ENCODE results near the gene LRCH1. TPM values are rescaled to one million over a fixed set of nuclear protein-coding genes. Genes with fewer than 3 reads are reported as not detected.

The LRCH1 gene
- polyA plus RNA-seq, 1 experiment: 8.3 TPM

- Histone ChIP-seq H3K4me3 (ENCODE audit: low read depth, low read length) (no peak overlapping the region), H3K27me3 (ENCODE audit: control insufficient read depth, insufficient read depth, low read length) (no peaks in the 10 kb centered on the region), H3K36me3 (ENCODE audit: control insufficient read depth, insufficient read depth, low read length) (no peaks in the 10 kb centered on the region; the same call in 1 of the 2 replicates)
- TF ChIP-seq CTCF (IDR thresholded peaks at IDR 0.05; ENCODE audit: insufficient read depth, low read depth, low read length): no peak
- POLR2A ChIA-PET: no interaction called here
- no peak for DNase-seq (ENCODE audit: low read depth)
- CTCF ChIA-PET: interaction anchor here (0.6 kb wide), 1 partner anchor 137 kb away, joined by 3 read pairs; no protein-coding TSS in a partner anchor
Measured at GRCh38 chr13:46736541-46737310, 183.8 kb downstream of the LRCH1 start.

GRCh38 chr13:46738055-46738454 lies 185.1 kb downstream of the LRCH1 start:
- TF ChIP-seq CTCF (IDR thresholded peaks at IDR 0.05; ENCODE audit: insufficient read depth, low read depth, low read length): no peak
- H3K36me3 ChIP-seq (ENCODE audit: control insufficient read depth, insufficient read depth, low read length): no peaks in the 10 kb centered on the region
- POLR2A ChIA-PET: no interaction called here
- CTCF ChIA-PET: interaction anchor here (1.2 kb wide), 2 partner anchors 10 to 39 kb away, joined by 3 to 4 read pairs; no protein-coding TSS in a partner anchor
- no peak for DNase-seq (ENCODE audit: low read depth)
- H3K27me3 ChIP-seq (ENCODE audit: control insufficient read depth, insufficient read depth, low read length): no peaks in the 10 kb centered on the region
- no peak overlapping the region for H3K4me3 ChIP-seq (ENCODE audit: low read depth, low read length)

GRCh38 chr13:46738766-46739165 lies 185.8 kb downstream of the LRCH1 start:
- no peak overlapping the region for H3K4me3 ChIP-seq (ENCODE audit: low read depth, low read length)
- no peak for DNase-seq (ENCODE audit: low read depth)
- POLR2A ChIA-PET: no interaction called here
- CTCF ChIA-PET: interaction anchor here (1.2 kb wide), 2 partner anchors 11 to 39 kb away, joined by 3 to 4 read pairs; no protein-coding TSS in a partner anchor
- no peaks in the 10 kb centered on the region for H3K27me3 ChIP-seq (ENCODE audit: control insufficient read depth, insufficient read depth, low read length)
- H3K36me3 ChIP-seq (ENCODE audit: control insufficient read depth, insufficient read depth, low read length): no peaks in the 10 kb centered on the region
- no peak for TF ChIP-seq CTCF (IDR thresholded peaks at IDR 0.05; ENCODE audit: insufficient read depth, low read depth, low read length)

GRCh38 chr13:46739447-46740098 lies 186.6 kb downstream of the LRCH1 start:
- ChIA-PET POLR2A (no interaction called here), CTCF (interaction anchor here (1.0 to 1.2 kb wide), 2 partner anchors 12 to 33 kb away, joined by 3 to 4 read pairs; no protein-coding TSS in a partner anchor)
- no peak for TF ChIP-seq CTCF (IDR thresholded peaks at IDR 0.05; ENCODE audit: insufficient read depth, low read depth, low read length)
- H3K27me3 ChIP-seq (ENCODE audit: control insufficient read depth, insufficient read depth, low read length): no peaks in the 10 kb centered on the region
- no peaks in the 10 kb centered on the region for H3K36me3 ChIP-seq (ENCODE audit: control insufficient read depth, insufficient read depth, low read length)
- DNase-seq (ENCODE audit: low read depth): no peak
- no peak overlapping the region for H3K4me3 ChIP-seq (ENCODE audit: low read depth, low read length)

GRCh38 chr13:46743191-46743590 lies 190.2 kb downstream of the LRCH1 start:
- POLR2A ChIA-PET: interaction anchor here (0.6 kb wide), 1 partner anchor 10 kb away, joined by 3 read pairs; no protein-coding TSS in a partner anchor
- CTCF ChIA-PET: interaction anchor here (1.3 kb wide), 1 partner anchor 22 kb away, joined by 3 read pairs; no protein-coding TSS in a partner anchor
- TF ChIP-seq CTCF (IDR thresholded peaks at IDR 0.05; ENCODE audit: insufficient read depth, low read depth, low read length): no peak
- Histone ChIP-seq H3K27me3 (ENCODE audit: control insufficient read depth, insufficient read depth, low read length) (no peaks in the 10 kb centered on the region), H3K36me3 (ENCODE audit: control insufficient read depth, insufficient read depth, low read length) (0 out of 2 replicates have a peak, but pooled peaks cover 1% of the 10 kb centered on the region), H3K4me3 (ENCODE audit: low read depth, low read length) (no peak overlapping the region)
- DNase-seq (ENCODE audit: low read depth): no peak

Data from BJ (cell line).